Esophagus muscularis mucosa (tissue), 4 donors: ENCODE measurements around the gene DEPDC5.

Experiments
- EP300 ChIP-seq: sonication (generic); formaldehyde crosslinking; IDR thresholded peaks from one replicate; pipeline ENCODE4 v1.6.1; 2017; ENCODE audit warnings: antibody characterized with exemption
- POLR2A ChIP-seq: fragments of 450-650 bp; IDR thresholded peaks from one replicate; pipeline ENCODE4 v1.6.1; 2017; ENCODE audit warnings: antibody characterized with exemption, moderate library complexity, mild to moderate bottlenecking, low read depth
- POLR2AphosphoS5 ChIP-seq, 2 donors: sonication (generic); formaldehyde crosslinking; IDR thresholded peaks; one replicate each; pipeline ENCODE4 v1.6.1; 2017; ENCODE audit warnings: antibody characterized with exemption in 2 of 2
- TF ChIP-seq, protein P1 (sequence below), 3 experiments: fragments of 200-600 bp in 2 of 3; fragments of 450-650 bp in 1 of 3; sonication (generic) in 2 of 3; IDR thresholded peaks; one replicate each; pipeline ENCODE4 v1.5.1; 2017 to 2019; ENCODE audit warnings: antibody characterized with exemption in 3 of 3, mild to moderate bottlenecking in 2 of 3, moderate library complexity in 1 of 3

DNA sequence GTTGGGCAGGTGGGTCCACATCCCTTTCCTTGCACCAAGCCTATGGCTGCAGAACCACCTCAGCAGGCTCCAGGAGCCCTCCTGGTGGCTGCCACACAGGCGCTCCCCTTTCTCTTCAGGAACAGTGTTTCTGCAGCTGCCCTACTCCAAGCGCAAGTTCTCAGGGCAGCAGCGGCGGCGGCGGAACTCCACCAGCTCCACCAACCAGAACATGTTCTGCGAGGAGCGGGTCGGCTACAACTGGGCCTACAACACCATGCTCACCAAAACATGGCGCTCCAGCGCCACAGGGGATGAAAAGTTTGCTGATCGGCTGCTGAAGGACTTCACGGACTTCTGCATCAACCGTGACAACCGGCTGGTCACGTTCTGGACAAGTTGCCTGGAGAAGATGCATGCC is 152.3 kb downstream of the DEPDC5 start:
- TF ChIP-seq, protein P1, sequence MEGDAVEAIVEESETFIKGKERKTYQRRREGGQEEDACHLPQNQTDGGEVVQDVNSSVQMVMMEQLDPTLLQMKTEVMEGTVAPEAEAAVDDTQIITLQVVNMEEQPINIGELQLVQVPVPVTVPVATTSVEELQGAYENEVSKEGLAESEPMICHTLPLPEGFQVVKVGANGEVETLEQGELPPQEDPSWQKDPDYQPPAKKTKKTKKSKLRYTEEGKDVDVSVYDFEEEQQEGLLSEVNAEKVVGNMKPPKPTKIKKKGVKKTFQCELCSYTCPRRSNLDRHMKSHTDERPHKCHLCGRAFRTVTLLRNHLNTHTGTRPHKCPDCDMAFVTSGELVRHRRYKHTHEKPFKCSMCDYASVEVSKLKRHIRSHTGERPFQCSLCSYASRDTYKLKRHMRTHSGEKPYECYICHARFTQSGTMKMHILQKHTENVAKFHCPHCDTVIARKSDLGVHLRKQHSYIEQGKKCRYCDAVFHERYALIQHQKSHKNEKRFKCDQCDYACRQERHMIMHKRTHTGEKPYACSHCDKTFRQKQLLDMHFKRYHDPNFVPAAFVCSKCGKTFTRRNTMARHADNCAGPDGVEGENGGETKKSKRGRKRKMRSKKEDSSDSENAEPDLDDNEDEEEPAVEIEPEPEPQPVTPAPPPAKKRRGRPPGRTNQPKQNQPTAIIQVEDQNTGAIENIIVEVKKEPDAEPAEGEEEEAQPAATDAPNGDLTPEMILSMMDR (IDR thresholded peaks at IDR 0.05): no peak
- TF ChIP-seq POLR2A (no peak), POLR2AphosphoS5 (IDR thresholded peaks at IDR 0.05) (no peak), EP300 (no peak)
